Chondrocyte (in vitro differentiated cells): ENCODE results near the gene MCU. TPM values are rescaled to one million over a fixed set of nuclear protein-coding genes. Genes with fewer than 3 reads are reported as not detected.

Source experiments
- DNase-seq: peaks from one replicate; pipeline ENCODE4 v3.0.0; 2021; ENCODE audit warnings: mixed read lengths, low spot score
- H3K27ac Mint-ChIP-seq: one replicate; pipeline ENCODE4 v1.8.0; 2021; ENCODE audit warnings: mild to moderate bottlenecking, moderate library complexity, mixed read lengths; ENCODE audit not compliant: unreplicated experiment
- H3K27me3 Mint-ChIP-seq: 2 replicates; pipeline ENCODE4 v1.8.0; 2021; ENCODE audit warnings: low read depth, mixed read lengths
- H3K36me3 Mint-ChIP-seq: 2 replicates; pipeline ENCODE4 v1.8.0; 2021; ENCODE audit warnings: low read depth, mixed read lengths
- H3K4me1 Mint-ChIP-seq: 2 replicates; pipeline ENCODE4 v1.8.0; 2021; ENCODE audit warnings: low read depth, mild to moderate bottlenecking, mixed read lengths
- H3K4me3 Mint-ChIP-seq: one replicate; pipeline ENCODE4 v1.8.0; 2021; ENCODE audit warnings: mild to moderate bottlenecking, moderate library complexity, mixed read lengths; ENCODE audit not compliant: unreplicated experiment
- H3K9me3 Mint-ChIP-seq: 2 replicates; pipeline ENCODE4 v1.8.0; 2021; ENCODE audit warnings: low read depth, mixed read lengths
- CTCF ChIP-seq: fragments of 200-600 bp; sonication (generic); IDR thresholded peaks from 2 replicates; pipeline ENCODE4 v1.5.0; 2021; ENCODE audit warnings: antibody characterized with exemption, mild to moderate bottlenecking, moderate library complexity
- total RNA-seq: library from RNA; stranded (reverse); gene quantifications from 3 replicates; pipeline ENCODE4 v1.2.1, GENCODE V29; 2021

Gene MCU
- total RNA-seq, 1 donor from 2014 or later: 51.8 TPM

- Mint-ChIP-seq H3K9me3 (no peaks in the 10 kb centered on the region), H3K4me3 (no peak overlapping the region), H3K4me1 (peaks cover 30% of the 10 kb centered on the region), H3K27me3 (no peaks in the 10 kb centered on the region), H3K36me3 (no peaks in the 10 kb centered on the region), H3K27ac (no peak overlapping the region)
- no peak for TF ChIP-seq CTCF
- DNase-seq: no peak
These were observed 139.9 kb downstream of the MCU start for GRCh38 chr10:72831696-72832409.

GRCh38 chr10:72832701-72833100, 140.8 kb downstream of the MCU start:
- no peaks in the 10 kb centered on the region for H3K9me3 Mint-ChIP-seq
- H3K36me3 Mint-ChIP-seq: no peaks in the 10 kb centered on the region
- H3K4me3 Mint-ChIP-seq: no peak overlapping the region
- no peaks in the 10 kb centered on the region for H3K27me3 Mint-ChIP-seq
- DNase-seq: no peak
- no peak overlapping the region for H3K27ac Mint-ChIP-seq
- no peak for TF ChIP-seq CTCF
- peaks cover 30% of the 10 kb centered on the region for H3K4me1 Mint-ChIP-seq

GRCh38 chr10:72834183-72834825, 142.4 kb downstream of the MCU start:
- peaks cover 30% of the 10 kb centered on the region for H3K4me1 Mint-ChIP-seq
- no peak for DNase-seq
- no peak overlapping the region for H3K4me3 Mint-ChIP-seq
- no peak overlapping the region for H3K27ac Mint-ChIP-seq
- no peaks in the 10 kb centered on the region for H3K9me3 Mint-ChIP-seq
- peaks cover 2% of the 10 kb centered on the region for H3K36me3 Mint-ChIP-seq
- no peaks in the 10 kb centered on the region for H3K27me3 Mint-ChIP-seq
- TF ChIP-seq CTCF: peak; percentile 94

- no peak overlapping the region for H3K27ac Mint-ChIP-seq
- H3K9me3 Mint-ChIP-seq: no peaks in the 10 kb centered on the region
- no peaks in the 10 kb centered on the region for H3K27me3 Mint-ChIP-seq
These were observed 148.4 kb downstream of the MCU start for GRCh38 chr10:72840319-72840718.

GRCh38 chr10:72841487-72841886, 149.5 kb downstream of the MCU start:
- no peak for DNase-seq
- TF ChIP-seq CTCF: no peak
- H3K27me3 Mint-ChIP-seq: no peaks in the 10 kb centered on the region
- H3K4me1 Mint-ChIP-seq: no peaks in the 10 kb centered on the region
- peaks cover 3% of the 10 kb centered on the region for H3K36me3 Mint-ChIP-seq
- no peaks in the 10 kb centered on the region for H3K9me3 Mint-ChIP-seq
- H3K27ac Mint-ChIP-seq: no peak overlapping the region
- H3K4me3 Mint-ChIP-seq: no peak overlapping the region

More at GRCh38 chr10:72840319-72840718, 148.4 kb downstream of the MCU start:
- peaks cover 3% of the 10 kb centered on the region for H3K36me3 Mint-ChIP-seq
- H3K4me1 Mint-ChIP-seq: peaks cover 5% of the 10 kb centered on the region
- no peak overlapping the region for H3K4me3 Mint-ChIP-seq
- no peak for TF ChIP-seq CTCF
- no peak for DNase-seq
